Amniotic epithelial cell (primary cell): ENCODE data around the gene ZNF80.

Experiments used
- DNase-seq: peaks from one replicate; pipeline ENCODE4 v3.0.0-alpha.2; 2010; ENCODE audit warnings: low read depth

ZNF80 gene

DNA sequence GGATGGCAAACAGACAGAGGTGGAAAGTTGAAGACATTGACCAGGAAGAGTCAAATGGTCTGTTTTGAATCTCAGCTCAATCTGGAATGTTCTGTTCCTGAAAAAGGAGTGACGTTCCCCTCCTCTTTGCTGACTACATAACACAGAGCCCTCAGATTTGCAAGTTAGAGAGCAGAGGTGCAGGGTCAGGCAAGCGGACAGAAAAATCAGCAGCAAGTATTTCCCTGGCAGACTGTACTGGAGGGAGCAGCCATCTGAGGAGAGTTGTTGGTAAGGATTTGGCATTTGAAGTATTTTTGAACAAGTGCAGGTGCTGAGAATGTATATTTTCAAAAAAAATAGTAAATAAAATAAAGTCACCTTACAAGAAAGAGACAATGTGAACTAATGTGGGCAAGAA lies 17.6 kb downstream of the ZNF80 start:
- DNase-seq, result no peak

GRCh38 chr3:114218578-114219185 lies 18.7 kb downstream of the ZNF80 start:
- no peak for DNase-seq

DNA sequence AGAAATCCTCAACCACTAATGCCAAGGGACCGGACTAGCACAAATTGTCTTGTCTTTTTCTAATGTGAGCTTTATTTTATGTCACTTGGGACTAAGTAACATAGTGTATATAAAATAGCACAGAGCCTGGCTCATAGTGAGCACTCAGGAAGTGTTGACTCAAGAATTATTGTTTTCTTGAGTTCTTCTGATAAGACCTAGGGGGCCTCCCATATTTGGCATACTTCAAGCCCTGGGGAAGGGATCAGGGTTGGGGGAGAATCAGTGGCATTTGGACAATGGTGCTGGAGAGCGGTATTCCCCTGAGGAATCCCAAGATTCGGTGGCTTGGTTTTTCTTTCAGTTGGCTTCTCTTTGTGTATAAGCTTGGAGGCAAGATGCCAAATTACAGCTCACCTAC lies 19.4 kb downstream of the ZNF80 start:
- no peak for DNase-seq

- no peak for DNase-seq
Measured at GRCh38 chr3:114217266-114217665, 20.1 kb downstream of the ZNF80 start.

DNA sequence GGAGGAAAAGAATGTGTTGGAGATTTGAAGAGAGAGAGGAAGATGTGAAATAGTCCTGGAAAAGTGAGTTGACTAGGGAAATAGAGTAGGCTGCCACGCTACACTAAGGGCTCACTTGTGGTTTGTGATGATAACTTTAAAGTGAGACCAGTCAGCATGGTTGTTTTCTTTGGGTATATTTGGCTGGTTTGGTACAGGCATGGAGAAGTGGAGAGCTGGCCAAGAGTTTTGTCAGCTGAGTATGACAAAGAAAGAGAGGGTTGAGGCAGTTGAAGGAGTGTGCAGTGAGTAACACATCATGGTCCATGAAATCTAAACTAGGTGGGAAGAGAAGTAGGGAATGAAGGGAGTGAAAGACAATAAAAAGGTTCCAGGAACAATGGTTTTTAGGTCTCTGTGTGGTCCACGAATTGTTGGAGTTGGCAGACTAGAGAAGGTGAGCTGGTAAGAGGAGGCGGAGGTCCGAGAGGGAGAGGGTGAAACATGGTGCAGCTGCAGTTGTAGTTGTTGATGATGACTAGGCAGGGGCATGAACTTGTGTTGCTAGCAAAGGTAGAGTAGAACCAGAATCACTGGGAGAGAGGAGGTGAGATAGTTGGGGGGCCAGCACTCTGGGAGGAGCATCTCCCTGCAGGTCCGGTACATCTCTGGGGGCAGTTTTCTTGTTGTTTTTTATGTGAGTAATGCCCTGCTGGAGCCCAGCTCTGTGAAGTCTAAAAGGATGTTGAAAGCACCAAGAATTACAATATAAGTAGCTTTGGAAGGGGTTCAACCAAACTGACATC lies 21.0 kb downstream of the ZNF80 start:
- DNase-seq, result no peak

- no peak for DNase-seq
Measured at GRCh38 chr3:114214542-114215341, 22.6 kb downstream of the ZNF80 start.

GRCh38 chr3:114213627-114214541 lies 23.5 kb downstream of the ZNF80 start:
- peak; percentile 12 for DNase-seq

- DNase-seq, result no peak
Measured at GRCh38 chr3:114213292-114213626, 24.1 kb downstream of the ZNF80 start.

DNA sequence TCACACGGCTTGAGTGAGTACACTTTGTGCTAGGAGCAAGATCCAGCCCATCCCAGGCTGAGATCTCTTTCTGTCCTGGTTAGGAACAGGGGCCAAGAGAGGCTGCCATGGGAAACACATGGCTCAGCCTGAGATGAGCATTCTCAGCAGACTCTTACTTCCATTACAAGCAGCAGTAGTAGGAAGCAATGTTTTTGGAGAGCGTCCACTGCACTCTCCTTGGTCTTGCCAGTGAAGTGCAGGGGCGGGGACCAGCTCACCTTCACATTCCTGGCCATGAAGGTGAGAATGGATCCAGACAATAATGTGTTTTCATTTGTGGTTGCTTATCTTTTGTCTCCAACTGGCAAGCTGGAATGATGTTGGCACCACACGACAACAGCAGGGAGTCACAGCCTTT lies 24.7 kb downstream of the ZNF80 start:
- DNase-seq, result no peak

- no peak for DNase-seq
Measured at GRCh38 chr3:114207768-114208167, 29.6 kb downstream of the ZNF80 start.

DNA sequence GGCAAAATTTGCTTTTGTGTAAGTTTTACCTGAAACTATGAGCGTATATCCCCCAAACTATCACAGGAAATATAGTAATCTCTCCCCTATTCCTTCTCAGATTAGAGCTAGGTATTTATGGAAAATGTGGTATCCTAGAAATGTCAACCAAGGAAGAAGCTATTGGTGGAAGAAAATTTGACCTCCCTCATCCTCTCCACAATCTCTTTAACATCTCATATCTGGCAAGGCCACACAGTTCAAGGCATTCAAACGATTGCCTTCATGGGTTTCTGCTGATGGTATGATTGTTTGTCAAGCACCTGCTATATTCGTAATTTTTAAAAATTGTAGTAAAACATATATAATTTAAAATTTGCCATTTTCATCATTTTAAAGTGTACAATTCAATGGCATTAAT lies 31.0 kb downstream of the ZNF80 start:
- no peak for DNase-seq

GRCh38 chr3:114205541-114205940 lies 31.8 kb downstream of the ZNF80 start:
- no peak for DNase-seq

DNA sequence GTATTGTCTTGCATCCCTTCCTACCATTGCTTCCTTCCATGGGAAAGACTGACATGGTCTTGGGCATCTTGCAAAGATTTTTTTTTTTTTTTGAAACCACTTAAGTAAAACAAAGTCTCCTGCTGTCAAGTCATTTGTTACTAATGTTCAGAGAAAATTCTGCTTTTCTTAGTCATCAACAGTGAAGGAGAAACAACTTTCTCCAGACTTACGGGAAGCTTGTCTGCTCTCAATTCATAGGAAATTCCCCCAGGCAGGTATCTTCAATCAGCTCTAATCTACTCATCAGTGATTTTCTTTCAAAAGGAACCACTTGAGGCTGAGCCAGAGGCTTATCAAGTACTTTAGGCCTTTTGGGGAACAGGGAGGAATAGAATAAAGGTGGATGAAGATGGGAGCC lies 42.6 kb downstream of the ZNF80 start:
- DNase-seq, result no peak

DNA sequence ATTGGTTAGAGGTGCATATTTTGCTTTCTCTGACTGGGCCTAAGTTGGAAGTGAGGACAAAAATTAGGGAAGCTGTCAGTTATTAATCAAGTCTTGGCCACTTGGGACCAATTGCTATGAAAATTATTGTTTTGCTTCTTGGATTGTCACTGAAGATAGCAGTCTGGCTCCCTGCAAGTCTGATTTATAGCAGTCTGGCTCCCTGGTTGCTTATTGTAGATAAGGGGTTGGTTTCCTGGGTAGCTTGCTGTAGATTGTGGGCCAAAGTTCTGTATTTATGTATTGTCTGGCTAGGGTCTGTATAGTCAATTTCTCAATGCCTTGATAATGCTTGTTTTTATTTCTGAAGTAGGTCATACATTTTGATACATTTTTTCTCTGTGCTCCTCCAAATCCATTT lies 45.2 kb downstream of the ZNF80 start:
- no peak for DNase-seq

GRCh38 chr3:114186501-114186900 lies 50.9 kb downstream of the ZNF80 start:
- no peak for DNase-seq
